HepG2 (cell line): ENCODE results near the gene FBF1. TPM values are rescaled to one million over a fixed set of nuclear protein-coding genes. Genes with fewer than 3 reads are reported as not detected.

Source experiments
- DBP ChIP-seq: sonication (generic); formaldehyde crosslinking; IDR thresholded peaks from 2 replicates; pipeline ENCODE4 v1.4.0; 2020; ENCODE audit warnings: missing genetic modification reagents; ENCODE audit errors: not compliant biosample characterization
- HBP1 ChIP-seq: IDR thresholded peaks from 2 replicates; pipeline ENCODE4 v1.6.1; 2016; ENCODE audit warnings: low read depth, control low read depth
- HDAC2 ChIP-seq: sonication (generic); formaldehyde crosslinking; IDR thresholded peaks from 2 replicates; pipeline ENCODE4 v1.4.0; 2020; ENCODE audit warnings: missing genetic modification reagents
- HMG20A ChIP-seq: IDR thresholded peaks from 2 replicates; pipeline ENCODE4 v1.6.1; 2016; ENCODE audit warnings: borderline replicate concordance
- HMGXB4 ChIP-seq, 2 experiments: sonication (generic) in 1 of 2; formaldehyde crosslinking in 1 of 2; IDR thresholded peaks; 2 replicates each; pipeline versions ENCODE4 v1.4.0 to v1.6.1; 2018 to 2020; ENCODE audit warnings: missing genetic modification reagents in 2 of 2, borderline replicate concordance in 1 of 2, low read depth in 1 of 2, mild to moderate bottlenecking in 1 of 2, missing biosample characterization in 1 of 2
- IRF1 ChIP-seq: sonication (generic); formaldehyde crosslinking; IDR thresholded peaks from 2 replicates; pipeline ENCODE4 v1.4.0; 2020; ENCODE audit warnings: low read depth, mild to moderate bottlenecking, missing genetic modification reagents
- MAF1 ChIP-seq: sonication (generic); formaldehyde crosslinking; IDR thresholded peaks from 2 replicates; pipeline ENCODE4 v1.5.0; 2020; ENCODE audit warnings: missing genetic modification reagents, borderline replicate concordance
- MLXIP ChIP-seq: sonication (generic); formaldehyde crosslinking; IDR thresholded peaks from 2 replicates; pipeline ENCODE4 v1.9.0; 2021; ENCODE audit warnings: missing genetic modification reagents, borderline replicate concordance
- NCOA2 ChIP-seq: sonication (generic); formaldehyde crosslinking; IDR thresholded peaks from 2 replicates; pipeline ENCODE4 v1.8.0; 2022; ENCODE audit warnings: inconsistent platforms
- PBX3 ChIP-seq: sonication (generic); formaldehyde crosslinking; IDR thresholded peaks from 2 replicates; pipeline ENCODE4 v1.8.1; 2023; ENCODE audit warnings: missing genetic modification reagents, inconsistent platforms, borderline replicate concordance
- REXO4 ChIP-seq: sonication (generic); formaldehyde crosslinking; IDR thresholded peaks from 2 replicates; pipeline ENCODE4 v1.8.0; 2022; ENCODE audit warnings: missing genetic modification reagents, mild to moderate bottlenecking, borderline replicate concordance
- SPEN ChIP-seq: sonication (generic); formaldehyde crosslinking; IDR thresholded peaks from 2 replicates; pipeline ENCODE4 v1.5.1; 2020; ENCODE audit warnings: low read depth, mild to moderate bottlenecking, missing genetic modification reagents
- ZNF138 ChIP-seq: sonication (generic); formaldehyde crosslinking; IDR thresholded peaks from 2 replicates; pipeline ENCODE4 v1.5.0; 2020; ENCODE audit warnings: mild to moderate bottlenecking, low read depth, missing genetic modification reagents
- ZNF512 ChIP-seq: sonication (generic); formaldehyde crosslinking; IDR thresholded peaks from 2 replicates; pipeline ENCODE4 v1.4.0; 2020; ENCODE audit warnings: mild to moderate bottlenecking, missing genetic modification reagents
- ZNF737 ChIP-seq: sonication (generic); formaldehyde crosslinking; IDR thresholded peaks from 2 replicates; pipeline ENCODE4 v1.5.0; 2020; ENCODE audit warnings: missing genetic modification reagents, mild to moderate bottlenecking, borderline replicate concordance
- ZNF749 ChIP-seq: sonication (generic); formaldehyde crosslinking; IDR thresholded peaks from 2 replicates; pipeline ENCODE4 v1.8.0; 2022; ENCODE audit warnings: mild to moderate bottlenecking, missing genetic modification reagents, moderate library complexity, borderline replicate concordance
- polyA plus RNA-seq, 8 experiments: library from polyadenylated mRNA; depleted of rRNA in 3 of 8; stranded (reverse) in 7 of 8; unstranded in 1 of 8; fragments of >200 nt; fragmentation: Illumina TruSeq in 4 of 8; extraction: Trizol in 4 of 8; gene quantifications; 2 replicates each; pipeline versions ENCODE4 v1.2.1 to v1.2.3, GENCODE V29; 2011 to 2016; ENCODE audit warnings: low read depth in 4 of 8, missing spikeins in 1 of 8, mixed read lengths in 1 of 8; ENCODE audit not compliant: insufficient read depth in 1 of 8
- total RNA-seq, 5 experiments: library from RNA; depleted of rRNA; stranded (reverse); fragments of >200 nt; fragmentation: Illumina TruSeq; extraction: Trizol; gene quantifications; 2 replicates each; pipeline ENCODE4 v1.2.3, GENCODE V29; 2016; ENCODE audit warnings: low read depth in 1 of 5

The FBF1 gene
- total and polyA plus RNA-seq, 2 of the 13 experiments (the other 11 are each of a cell fraction or from before 2014, with no cell fraction given): 2.4 to 8.1 TPM

- TF ChIP-seq ZNF138: 0 out of 2 replicates have a peak, but pooled peaks have one; percentile 48
- TF ChIP-seq PBX3: no peak
- peak; percentile 21 for TF ChIP-seq HDAC2 (CRISPR knock-in tag)
- TF ChIP-seq HMGXB4 (CRISPR knock-in tag; IDR thresholded peaks at IDR 0.05; ENCODE audit: borderline replicate concordance in 1 of 2, low read depth in 1 of 2): peak in 1 of 2 experiments; percentile 10; a peak in 2 of 4 replicates
- no peak for TF ChIP-seq HMG20A (CRISPR knock-in tag)
- TF ChIP-seq NCOA2 (CRISPR knock-in tag): no peak
- no peak for TF ChIP-seq REXO4 (CRISPR knock-in tag)
- TF ChIP-seq MLXIP (CRISPR knock-in tag): no peak
- peak; percentile 46; the same call in 1 of the 2 replicates for TF ChIP-seq ZNF749 (CRISPR knock-in tag)
- no peak for TF ChIP-seq DBP (CRISPR knock-in tag)
- no peak for TF ChIP-seq MAF1
- TF ChIP-seq ZNF512 (CRISPR knock-in tag): no peak
- TF ChIP-seq HBP1 (CRISPR knock-in tag): no peak
- 0 out of 2 replicates have a peak, but pooled peaks have one; percentile 3 for TF ChIP-seq SPEN (CRISPR knock-in tag)
- TF ChIP-seq IRF1 (CRISPR knock-in tag): no peak
- no peak for TF ChIP-seq ZNF737 (CRISPR knock-in tag)
Observed at GRCh38 chr17:75895370-75896155, 45.3 kb downstream of the FBF1 start (continued).
